ENCODE results near the gene BCKDK. TPM values are rescaled to one million over a fixed set of nuclear protein-coding genes. Genes with fewer than 3 reads are reported as not detected.

BCKDK gene
- polyA plus RNA-seq, 1 of the 3 experiments (the other 2 are of a cell fraction): 73.2 TPM

DNA sequence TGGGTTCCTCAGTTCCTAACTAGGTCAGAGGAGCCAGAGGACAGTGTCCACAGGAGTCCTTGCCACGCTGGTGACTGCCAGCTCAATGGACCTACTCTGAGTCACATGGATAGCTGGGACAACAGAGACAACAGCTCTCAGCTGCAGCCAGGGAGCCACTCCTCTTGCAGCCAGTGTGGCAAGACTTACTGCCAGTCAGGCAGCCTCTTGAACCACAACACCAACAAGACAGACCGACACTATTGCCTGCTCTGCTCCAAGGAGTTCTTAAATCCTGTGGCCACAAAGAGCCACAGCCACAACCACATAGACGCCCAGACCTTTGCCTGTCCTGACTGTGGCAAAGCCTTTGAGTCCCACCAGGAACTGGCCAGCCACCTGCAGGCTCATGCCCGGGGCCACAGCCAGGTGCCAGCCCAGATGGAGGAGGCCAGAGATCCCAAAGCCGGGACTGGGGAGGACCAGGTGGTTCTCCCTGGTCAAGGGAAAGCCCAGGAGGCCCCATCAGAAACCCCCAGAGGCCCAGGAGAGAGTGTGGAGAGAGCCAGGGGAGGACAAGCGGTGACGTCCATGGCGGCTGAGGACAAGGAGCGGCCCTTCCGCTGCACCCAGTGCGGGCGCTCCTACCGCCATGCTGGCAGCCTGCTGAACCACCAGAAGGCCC is 27.3 kb upstream of the BCKDK start:
- WGBS (ENCODE audit: low lambda C conversion rate): 94% methylated on average over 11 of the region's 13 CpGs
- TF ChIP-seq TEAD4 (IDR thresholded peaks at IDR 0.05; ENCODE audit: borderline replicate concordance, insufficient read depth) (no peak), SIN3A (IDR thresholded peaks at IDR 0.05; ENCODE audit: borderline replicate concordance, low read depth, low read length) (no peak), SMC3 (IDR thresholded peaks at IDR 0.05; ENCODE audit: low read depth, low read length) (no peak), EP300 (IDR thresholded peaks at IDR 0.05; ENCODE audit: borderline replicate concordance in 1 of 2, low read depth in 1 of 2, low read length in 1 of 2) (no peak), FOSL2 (IDR thresholded peaks at IDR 0.05; ENCODE audit: borderline replicate concordance, low read depth) (no peak)
- TF ChIP-seq, protein P1, sequence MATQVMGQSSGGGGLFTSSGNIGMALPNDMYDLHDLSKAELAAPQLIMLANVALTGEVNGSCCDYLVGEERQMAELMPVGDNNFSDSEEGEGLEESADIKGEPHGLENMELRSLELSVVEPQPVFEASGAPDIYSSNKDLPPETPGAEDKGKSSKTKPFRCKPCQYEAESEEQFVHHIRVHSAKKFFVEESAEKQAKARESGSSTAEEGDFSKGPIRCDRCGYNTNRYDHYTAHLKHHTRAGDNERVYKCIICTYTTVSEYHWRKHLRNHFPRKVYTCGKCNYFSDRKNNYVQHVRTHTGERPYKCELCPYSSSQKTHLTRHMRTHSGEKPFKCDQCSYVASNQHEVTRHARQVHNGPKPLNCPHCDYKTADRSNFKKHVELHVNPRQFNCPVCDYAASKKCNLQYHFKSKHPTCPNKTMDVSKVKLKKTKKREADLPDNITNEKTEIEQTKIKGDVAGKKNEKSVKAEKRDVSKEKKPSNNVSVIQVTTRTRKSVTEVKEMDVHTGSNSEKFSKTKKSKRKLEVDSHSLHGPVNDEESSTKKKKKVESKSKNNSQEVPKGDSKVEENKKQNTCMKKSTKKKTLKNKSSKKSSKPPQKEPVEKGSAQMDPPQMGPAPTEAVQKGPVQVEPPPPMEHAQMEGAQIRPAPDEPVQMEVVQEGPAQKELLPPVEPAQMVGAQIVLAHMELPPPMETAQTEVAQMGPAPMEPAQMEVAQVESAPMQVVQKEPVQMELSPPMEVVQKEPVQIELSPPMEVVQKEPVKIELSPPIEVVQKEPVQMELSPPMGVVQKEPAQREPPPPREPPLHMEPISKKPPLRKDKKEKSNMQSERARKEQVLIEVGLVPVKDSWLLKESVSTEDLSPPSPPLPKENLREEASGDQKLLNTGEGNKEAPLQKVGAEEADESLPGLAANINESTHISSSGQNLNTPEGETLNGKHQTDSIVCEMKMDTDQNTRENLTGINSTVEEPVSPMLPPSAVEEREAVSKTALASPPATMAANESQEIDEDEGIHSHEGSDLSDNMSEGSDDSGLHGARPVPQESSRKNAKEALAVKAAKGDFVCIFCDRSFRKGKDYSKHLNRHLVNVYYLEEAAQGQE (IDR thresholded peaks at IDR 0.05; ENCODE audit: low read depth, low read length): no peak
- Histone ChIP-seq H3K27me3 (ENCODE audit: insufficient read depth) (no peaks in the 10 kb centered on the region), H3K9me2 (no peaks in the 10 kb centered on the region), H3K9me3 (no peaks in the 10 kb centered on the region), H3K4me1 (ENCODE audit: control insufficient read depth in 1 of 2, insufficient read depth in 2 of 2, low read depth in 1 of 2, low read length in 1 of 2) (no peaks in the 10 kb centered on the region; a peak in 1 of 4 replicates), H3K9ac (no peak overlapping the region), H3K4me3 (ENCODE audit: low read depth in 2 of 2, low read length in 1 of 2) (no peak overlapping the region), H3F3A (replicated peaks; ENCODE audit: insufficient read depth) (no peaks in the 10 kb centered on the region), H4K20me1 (ENCODE audit: insufficient read depth) (peaks cover 12% of the 10 kb centered on the region; the same call in 1 of the 2 replicates), H2AFZ (ENCODE audit: low read depth) (no peak overlapping the region), H3K79me2 (ENCODE audit: insufficient read depth) (peaks cover 60% of the 10 kb centered on the region; the same call in 1 of the 2 replicates), H3K36me3 (replicated peaks in 1 of 2; ENCODE audit: control insufficient read depth in 1 of 2, insufficient read depth in 2 of 2, low read length in 1 of 2) (peaks cover 25 to 75% of the 10 kb centered on the region in 2 experiments), H3K27ac (ENCODE audit: low read depth in 2 of 2, low read length in 1 of 2) (no peak overlapping the region), H3K4me2 (no peak overlapping the region; the same call in 1 of the 2 replicates)
- CTCF ChIA-PET: interaction anchor here (1.1 to 1.6 kb wide), 4 partner anchors 20 to 128 kb away, joined by 4 to 5 read pairs (median 4); partner anchors contain the start of gene HSD3B7
- POLR2A ChIA-PET: no interaction called here
- DNase-seq: no peak

DNA sequence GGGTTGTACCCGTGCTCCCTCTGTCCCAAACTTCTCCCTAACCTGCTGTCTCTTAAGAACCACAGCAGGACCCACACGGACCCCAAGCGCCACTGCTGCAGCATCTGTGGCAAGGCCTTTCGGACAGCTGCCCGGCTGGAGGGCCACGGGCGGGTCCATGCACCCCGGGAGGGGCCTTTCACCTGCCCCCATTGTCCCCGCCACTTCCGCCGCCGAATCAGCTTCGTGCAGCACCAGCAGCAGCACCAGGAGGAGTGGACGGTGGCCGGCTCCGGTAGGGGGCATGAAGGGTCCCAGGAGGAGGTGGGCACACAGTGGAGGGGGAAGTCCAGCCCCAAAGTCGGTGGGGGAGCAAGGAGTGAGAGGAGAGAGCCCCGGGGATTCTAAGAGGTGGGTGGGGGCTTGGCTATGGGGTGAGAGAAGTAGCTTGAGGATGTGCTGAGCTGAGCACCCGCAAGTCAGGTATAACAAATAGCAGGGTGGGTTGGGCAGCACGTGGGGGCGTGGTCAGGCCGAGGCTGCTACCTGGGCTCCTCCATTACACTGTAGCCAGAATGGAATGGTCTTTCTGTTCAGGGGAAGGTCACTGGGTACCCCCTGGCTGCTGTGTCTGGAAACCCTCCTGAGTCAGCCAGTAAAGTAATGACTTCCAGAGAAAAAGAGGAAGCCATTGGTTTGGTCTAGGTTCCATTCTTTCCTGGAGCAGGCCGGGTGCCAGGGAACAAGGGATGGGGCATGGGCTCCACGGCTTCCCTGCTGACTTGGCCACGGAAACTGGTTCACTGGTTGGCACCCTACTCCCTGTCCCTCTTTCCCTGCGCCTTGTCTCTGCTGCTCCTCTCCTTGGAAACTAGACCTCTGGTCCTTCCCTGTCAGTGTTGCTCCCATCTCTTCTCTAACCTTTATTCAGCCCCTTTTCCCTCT is 26.5 kb upstream of the BCKDK start:
- Histone ChIP-seq H3K9me3 (no peaks in the 10 kb centered on the region), H3F3A (replicated peaks; ENCODE audit: insufficient read depth) (no peaks in the 10 kb centered on the region), H3K27ac (ENCODE audit: low read depth in 2 of 2, low read length in 1 of 2) (no peak overlapping the region), H3K4me2 (no peak overlapping the region; the same call in 1 of the 2 replicates), H3K9ac (no peak overlapping the region), H3K4me1 (ENCODE audit: control insufficient read depth in 1 of 2, insufficient read depth in 2 of 2, low read depth in 1 of 2, low read length in 1 of 2) (no peaks in the 10 kb centered on the region; a peak in 1 of 4 replicates), H2AFZ (ENCODE audit: low read depth) (no peak overlapping the region), H3K36me3 (replicated peaks in 1 of 2; ENCODE audit: control insufficient read depth in 1 of 2, insufficient read depth in 2 of 2, low read length in 1 of 2) (peaks cover 28 to 68% of the 10 kb centered on the region in 2 experiments), H3K27me3 (ENCODE audit: insufficient read depth) (no peaks in the 10 kb centered on the region), H3K9me2 (no peaks in the 10 kb centered on the region), H3K79me2 (ENCODE audit: insufficient read depth) (peaks cover 52% of the 10 kb centered on the region; the same call in 1 of the 2 replicates), H4K20me1 (ENCODE audit: insufficient read depth) (peaks cover 12% of the 10 kb centered on the region; the same call in 1 of the 2 replicates), H3K4me3 (ENCODE audit: low read depth in 2 of 2, low read length in 1 of 2) (no peak overlapping the region)
- WGBS (ENCODE audit: low lambda C conversion rate): 81% methylated on average over 15 of the region's 26 CpGs
- POLR2A ChIA-PET: no interaction called here
- CTCF ChIA-PET: interaction anchor here (1.1 kb wide), 1 partner anchor 129 kb away, joined by 4 read pairs; no protein-coding TSS in a partner anchor
- no peak for DNase-seq
- 0 out of 2 replicates have a peak, but pooled peaks have one; percentile 3 for TF ChIP-seq POLR2AphosphoS5 (IDR thresholded peaks at IDR 0.05; ENCODE audit: low read depth, low read length)
- TF ChIP-seq EZH2phosphoT487 (IDR thresholded peaks at IDR 0.05; ENCODE audit: borderline replicate concordance, low read depth): no peak
